ENCODE results near the gene STK38L.

The STK38L gene

GRCh38 chr12:27243804-27244688, at the start of gene STK38L:
Gene STK38L, plus strand, starts transcription at chr12:27244286. Its CDS starts 53,435 bp downstream, at chr12:27297721.
- DNase-seq, result peak; percentile 96 to 97

- DNase-seq, result no peak
Measured at GRCh38 chr12:27194644-27195043, 49.4 kb upstream of the STK38L start.

- DNase-seq, result no peak
Measured at GRCh38 chr12:27198036-27198435, 46.0 kb upstream of the STK38L start.

GRCh38 chr12:27199638-27200300, 44.3 kb upstream of the STK38L start:
- no peak for DNase-seq

GRCh38 chr12:27201169-27201568, 42.9 kb upstream of the STK38L start:
- no peak for DNase-seq

GRCh38 chr12:27206801-27207502, 37.1 kb upstream of the STK38L start:
- no peak for DNase-seq

GRCh38 chr12:27207615-27208413, 36.3 kb upstream of the STK38L start:
- no peak for DNase-seq

- DNase-seq, result no peak
Measured at GRCh38 chr12:27208414-27208750, 35.7 kb upstream of the STK38L start.

GRCh38 chr12:27209257-27209910, 34.7 kb upstream of the STK38L start:
- no peak for DNase-seq

GRCh38 chr12:27210187-27210586, 33.9 kb upstream of the STK38L start:
- no peak for DNase-seq

- DNase-seq, result no peak
Measured at GRCh38 chr12:27212861-27213260, 31.2 kb upstream of the STK38L start.

- no peak for DNase-seq
Measured at GRCh38 chr12:27213304-27213703, 30.8 kb upstream of the STK38L start.

- no peak for DNase-seq
Measured at GRCh38 chr12:27213830-27214787, 30.0 kb upstream of the STK38L start.

- no peak for DNase-seq
Measured at GRCh38 chr12:27217590-27217989, 26.5 kb upstream of the STK38L start.

- no peak for DNase-seq
Measured at GRCh38 chr12:27219693-27220054, 24.4 kb upstream of the STK38L start.

GRCh38 chr12:27220055-27220987, 23.8 kb upstream of the STK38L start:
- DNase-seq, result no peak

GRCh38 chr12:27220988-27221345, 23.1 kb upstream of the STK38L start:
- DNase-seq, result no peak

- DNase-seq, result no peak
Measured at GRCh38 chr12:27221625-27222387, 22.3 kb upstream of the STK38L start.

- no peak for DNase-seq
Measured at GRCh38 chr12:27226407-27226929, 17.6 kb upstream of the STK38L start.
